GM19023 (cell line): ENCODE measurements around the gene ZSCAN10.
"Not testable (repeated sequence)": the region's sequence is repeated elsewhere in the genome, so short reads cannot be mapped to it uniquely, and the experiment has no call there.

Experiments used
- ATAC-seq: cut with Tn5 transposase; IDR thresholded peaks from one replicate; pipeline ENCODE4 v1.9.1; 2021; ENCODE audit warnings: mild to moderate bottlenecking, moderate library complexity; ENCODE audit not compliant: unreplicated experiment

Gene ZSCAN10

DNA sequence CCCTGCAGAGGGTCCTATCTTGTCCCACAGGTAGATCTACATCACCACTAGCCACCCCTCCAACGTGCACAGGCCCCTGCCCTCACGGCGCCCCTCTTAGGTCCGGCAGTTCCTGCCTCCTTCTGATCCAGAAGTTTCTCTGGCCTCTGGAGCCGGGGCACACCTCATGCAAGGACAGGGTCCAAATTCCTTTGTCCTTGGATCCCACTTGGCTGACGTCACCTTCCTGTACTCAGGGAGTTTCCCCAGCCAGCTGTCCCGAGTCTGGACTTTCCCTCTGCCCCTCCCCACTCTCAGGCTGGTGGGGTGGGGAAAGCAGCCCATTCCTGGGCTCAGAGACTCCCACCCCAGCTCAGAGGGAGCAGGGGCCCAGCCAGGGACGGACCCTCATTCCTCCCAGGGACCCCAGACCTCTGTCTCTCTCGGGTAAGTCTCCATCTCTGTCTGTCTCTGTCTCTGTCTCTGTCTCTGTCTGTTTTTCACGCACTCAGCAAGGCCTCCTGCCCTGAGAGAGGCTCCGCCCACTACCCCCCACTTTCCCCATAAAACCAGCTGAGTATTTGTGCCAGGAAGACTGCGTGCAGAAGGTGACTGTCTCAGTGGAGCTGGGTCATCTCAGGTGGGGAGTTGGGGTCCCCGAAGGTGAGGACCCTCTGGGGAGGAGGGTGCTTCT is 33.9 kb downstream of the ZSCAN10 start, which contains the start of gene IL32:
IL32 (plus strand) TSS at position 572 of the 673 bp plus-strand sequence. CDS start 172 bp downstream, outside the sequence.
- no peak for ATAC-seq

DNA sequence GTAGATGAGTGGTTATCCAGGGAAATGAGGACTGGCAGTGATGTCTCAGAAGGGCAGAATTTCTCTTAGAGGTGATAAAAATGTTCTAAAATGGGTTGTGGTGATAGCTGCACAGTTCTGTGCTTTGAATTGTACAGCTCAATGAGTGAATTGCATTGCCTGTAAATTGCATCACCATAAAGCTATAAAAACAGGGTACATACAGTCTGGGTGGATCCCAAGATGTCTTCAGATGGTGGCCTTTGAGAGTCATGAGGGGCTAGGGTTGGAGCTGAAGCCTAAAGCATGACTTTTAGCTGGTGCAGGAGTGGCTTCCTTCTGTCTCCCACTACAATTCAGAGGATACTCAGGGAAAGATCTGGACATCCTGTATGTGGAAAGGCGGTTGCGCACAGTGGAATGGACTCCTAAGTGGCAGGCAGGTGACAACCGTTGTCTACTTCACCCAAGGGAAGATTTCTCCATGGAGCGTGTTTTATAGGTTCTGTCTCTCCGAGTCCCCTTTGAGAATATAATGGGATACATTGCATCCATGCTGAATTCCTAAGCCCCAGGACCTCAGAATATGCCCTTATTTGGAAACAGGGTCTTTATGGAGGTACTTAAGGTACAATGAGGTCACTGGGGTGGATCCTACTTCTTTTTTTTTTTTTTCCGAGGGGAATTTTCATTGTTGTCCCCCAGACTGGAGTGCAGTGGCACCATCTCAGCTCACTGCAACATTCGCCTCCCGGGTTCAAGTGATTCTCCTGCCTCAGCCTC is 35.3 kb downstream of the ZSCAN10 start:
- ATAC-seq: no peak

DNA sequence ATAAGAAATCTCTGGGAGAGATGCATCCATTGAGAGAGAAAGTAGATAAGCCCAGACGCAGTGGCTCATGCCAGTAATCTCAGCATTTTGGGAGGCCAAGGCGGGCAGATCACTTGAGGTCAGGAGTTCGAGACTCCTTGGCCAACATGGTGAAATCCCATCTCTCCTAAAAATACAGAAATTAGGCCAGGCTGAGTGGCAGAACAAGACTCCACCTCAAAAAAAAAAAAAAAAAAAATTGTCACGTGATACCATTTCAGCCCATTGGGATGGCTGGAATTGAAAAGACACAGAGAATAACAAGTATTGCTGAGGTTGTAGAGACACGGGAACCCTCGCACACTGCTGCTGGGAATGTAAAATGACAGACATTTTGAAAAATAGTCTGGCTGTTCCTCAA is 36.5 kb downstream of the ZSCAN10 start:
- ATAC-seq: no peak

DNA sequence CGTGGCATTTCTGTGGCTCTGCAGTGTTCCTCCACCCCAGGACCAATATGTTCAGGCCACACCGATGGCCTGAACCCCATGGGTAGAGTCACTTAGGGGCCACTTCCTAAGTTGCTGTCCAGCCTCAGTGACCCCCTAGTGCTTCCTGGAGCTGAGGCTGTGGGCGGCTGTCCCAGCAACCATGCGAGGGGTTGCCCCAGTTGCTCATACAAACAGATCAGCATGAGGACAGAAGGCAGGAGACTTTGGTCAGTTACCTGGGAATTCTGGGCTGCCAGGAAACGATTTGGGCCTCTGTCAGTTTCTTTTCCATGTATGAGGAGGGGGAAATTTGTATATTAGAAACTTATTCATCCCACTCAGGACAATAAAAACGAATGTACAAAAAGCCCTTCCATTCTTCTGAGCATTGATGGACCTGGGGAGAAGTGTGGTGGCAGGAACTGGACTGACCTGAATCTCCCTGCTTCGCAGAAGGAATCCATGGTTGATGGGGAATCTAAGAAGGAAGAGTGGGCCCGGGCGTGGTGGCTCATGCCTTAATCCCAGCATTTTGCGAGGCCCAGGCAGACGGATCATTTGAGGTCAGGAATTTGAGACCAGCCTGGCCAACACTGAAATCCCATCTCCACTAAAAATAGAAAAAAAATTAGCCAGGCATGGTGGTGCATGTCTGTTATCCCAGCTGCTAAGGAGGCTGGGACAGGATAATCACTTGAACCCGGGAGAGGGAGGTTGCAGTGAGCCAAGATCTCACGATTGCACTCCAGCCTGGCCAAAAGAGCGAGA is 38.6 kb downstream of the ZSCAN10 start:
- ATAC-seq: no peak

DNA sequence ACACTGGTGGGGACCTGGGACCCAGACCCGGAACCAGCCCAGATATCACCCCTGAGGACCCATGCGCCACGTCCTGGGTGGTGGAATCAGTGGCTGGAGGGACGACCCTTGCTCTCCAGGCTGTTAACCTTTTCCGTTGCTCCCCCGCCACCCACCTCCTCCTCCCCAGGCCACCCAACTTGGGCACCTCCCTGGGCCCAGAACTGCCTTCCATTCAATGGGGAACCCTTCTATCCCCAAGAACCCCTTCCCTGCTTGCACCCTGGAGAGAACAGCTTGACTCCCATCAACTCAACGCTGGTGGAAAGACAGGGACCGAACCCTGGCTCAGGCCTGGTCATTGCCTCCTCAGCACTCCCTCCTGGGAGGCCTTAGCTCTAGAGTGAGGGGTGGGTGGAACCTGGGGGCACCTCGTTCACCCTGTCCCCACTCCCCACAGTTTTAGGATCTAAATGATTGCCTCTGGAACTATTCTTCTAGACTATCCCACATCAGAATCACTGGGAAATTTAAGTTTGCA is 39.3 kb downstream of the ZSCAN10 start:
- no peak for ATAC-seq

DNA sequence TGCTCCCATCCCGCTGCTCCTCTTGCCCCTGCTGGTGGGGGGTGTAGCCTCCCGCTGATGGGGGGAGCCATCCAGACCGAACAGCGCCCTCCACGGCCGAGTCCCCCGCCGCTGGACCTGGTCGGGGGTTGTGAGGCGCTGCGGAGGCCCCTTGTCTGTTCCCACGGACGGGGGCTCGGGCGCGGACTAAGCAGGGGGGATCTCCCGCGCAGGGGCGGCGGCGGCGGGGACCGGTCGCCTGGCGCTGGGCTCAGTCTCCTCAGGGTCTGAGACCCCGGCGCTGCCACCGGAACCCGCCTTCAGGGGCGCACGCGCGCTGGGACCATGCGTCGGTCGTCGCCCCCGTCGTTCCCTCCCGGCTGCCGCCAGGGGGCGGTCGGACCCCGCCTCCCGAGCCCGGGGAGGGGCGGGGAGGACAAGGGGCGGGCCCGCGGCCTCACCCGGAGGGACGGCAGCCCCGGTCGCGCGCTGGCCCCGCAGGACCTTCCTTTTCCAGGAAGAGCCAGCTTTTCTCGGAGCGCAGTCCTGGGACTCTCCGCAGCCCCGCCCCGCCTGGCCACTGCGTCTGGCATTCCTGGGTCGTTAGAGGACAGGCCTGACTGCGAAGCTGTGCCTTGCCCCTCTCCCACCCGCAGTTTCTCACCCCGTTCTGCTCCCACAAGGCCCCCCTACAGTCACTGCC is 39.9 kb downstream of the ZSCAN10 start:
- peak; percentile 81 for ATAC-seq

DNA sequence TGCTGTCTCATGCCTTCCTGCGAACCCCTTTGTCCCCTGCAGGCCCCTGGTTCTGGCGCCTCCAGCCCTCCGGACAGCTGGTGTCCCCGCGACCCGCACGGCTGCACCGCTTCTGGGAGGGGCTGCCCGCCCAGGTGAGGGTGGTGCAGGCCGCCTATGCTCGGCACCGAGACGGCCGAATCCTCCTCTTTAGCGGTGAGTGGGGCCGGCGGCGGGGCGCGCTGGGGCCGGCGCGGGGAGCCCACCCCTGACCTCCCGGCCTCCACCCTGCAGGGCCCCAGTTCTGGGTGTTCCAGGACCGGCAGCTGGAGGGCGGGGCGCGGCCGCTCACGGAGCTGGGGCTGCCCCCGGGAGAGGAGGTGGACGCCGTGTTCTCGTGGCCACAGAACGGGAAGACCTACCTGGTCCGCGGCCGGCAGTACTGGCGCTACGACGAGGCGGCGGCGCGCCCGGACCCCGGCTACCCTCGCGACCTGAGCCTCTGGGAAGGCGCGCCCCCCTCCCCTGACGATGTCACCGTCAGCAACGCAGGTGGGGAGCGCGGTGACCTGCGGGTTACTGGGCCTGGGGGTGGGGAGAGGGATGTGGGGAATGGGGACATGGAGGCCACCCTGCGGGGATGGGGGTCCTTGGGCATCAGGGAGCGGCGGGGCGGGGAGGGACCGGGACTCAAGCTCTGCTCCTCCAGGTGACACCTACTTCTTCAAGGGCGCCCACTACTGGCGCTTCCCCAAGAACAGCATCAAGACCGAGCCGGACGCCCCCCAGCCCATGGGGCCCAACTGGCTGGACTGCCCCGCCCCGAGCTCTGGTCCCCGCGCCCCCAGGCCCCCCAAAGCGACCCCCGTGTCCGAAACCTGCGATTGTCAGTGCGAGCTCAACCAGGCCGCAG is 40.7 kb downstream of the ZSCAN10 start:
- peak; percentile 15 for ATAC-seq

DNA sequence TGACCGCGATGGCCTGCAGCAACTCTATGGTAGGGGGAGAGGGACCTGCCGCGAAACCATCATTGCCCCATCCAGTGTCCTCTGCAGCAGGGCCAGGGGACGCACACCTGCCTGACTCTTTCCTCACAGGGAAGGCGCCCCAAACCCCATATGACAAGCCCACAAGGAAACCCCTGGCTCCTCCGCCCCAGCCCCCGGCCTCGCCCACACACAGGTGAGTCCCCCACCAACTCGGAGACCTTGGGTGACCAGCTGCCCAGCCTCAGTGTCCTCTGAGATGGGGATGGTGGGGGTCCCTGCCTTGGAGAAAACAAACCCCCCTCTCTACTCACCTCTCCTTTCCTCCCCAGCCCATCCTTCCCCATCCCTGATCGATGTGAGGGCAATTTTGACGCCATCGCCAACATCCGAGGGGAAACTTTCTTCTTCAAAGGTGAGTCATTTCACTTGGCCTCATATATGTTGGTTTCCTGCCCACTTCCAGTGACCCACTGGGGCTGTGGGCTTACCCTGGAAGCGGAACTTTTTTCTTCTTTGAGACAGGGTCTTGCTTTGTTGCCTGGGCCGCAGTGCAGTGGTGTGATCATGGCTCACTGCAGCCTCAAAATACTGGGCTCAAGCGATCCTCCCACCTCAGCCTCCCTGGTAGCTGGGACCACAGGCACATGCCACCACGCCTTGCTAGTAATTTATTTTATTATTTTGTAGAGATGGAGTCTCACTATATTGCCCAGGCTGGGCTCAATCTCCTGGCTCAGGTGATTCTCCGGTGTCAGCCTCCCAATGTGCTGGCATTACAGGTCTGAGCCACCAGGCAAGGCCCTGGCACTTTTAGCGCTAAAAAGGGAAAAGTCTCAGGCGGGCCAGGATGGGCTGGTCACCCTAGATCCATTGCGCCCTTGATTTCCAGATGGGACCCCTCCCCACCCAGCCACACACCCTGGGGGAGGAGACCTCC is 41.6 kb downstream of the ZSCAN10 start:
- no peak for ATAC-seq

DNA sequence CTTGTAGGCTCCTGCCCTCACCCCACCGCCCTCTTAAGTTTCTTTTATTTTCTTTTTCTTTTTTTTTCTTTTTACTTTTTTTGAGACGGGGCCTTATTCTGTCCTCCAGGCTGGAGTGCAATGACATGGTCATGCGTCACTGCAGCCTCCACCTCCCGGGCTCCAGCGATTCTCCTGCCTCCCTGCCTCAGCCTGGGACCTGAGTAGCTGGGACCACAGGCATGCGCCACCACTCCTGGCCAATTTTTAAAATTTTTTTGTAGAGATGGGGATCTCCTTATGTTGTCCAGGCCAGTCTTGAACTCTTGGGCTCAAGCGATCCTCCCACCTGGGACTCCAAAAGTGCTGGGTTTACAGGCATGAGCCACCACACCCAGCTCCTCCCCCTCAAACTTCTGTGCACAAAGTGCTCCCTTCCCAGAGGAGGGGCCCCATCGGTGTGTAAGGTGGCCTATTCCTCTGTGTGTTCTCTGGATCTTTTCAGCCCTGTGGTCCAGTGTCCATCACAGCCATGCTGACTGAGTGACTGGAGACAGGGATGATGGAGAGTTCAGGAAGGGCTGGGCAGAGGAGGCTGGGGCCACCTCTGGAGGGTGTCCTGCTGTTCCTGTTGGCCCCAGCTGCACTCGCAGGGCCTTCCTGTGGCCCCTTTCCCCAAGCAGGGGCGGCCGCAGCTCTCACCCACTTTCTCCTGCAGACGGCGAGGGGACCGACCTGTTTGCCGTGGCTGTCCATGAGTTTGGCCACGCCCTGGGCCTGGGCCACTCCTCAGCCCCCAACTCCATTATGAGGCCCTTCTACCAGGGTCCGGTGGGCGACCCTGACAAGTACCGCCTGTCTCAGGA is 42.5 kb downstream of the ZSCAN10 start:
- no peak for ATAC-seq

DNA sequence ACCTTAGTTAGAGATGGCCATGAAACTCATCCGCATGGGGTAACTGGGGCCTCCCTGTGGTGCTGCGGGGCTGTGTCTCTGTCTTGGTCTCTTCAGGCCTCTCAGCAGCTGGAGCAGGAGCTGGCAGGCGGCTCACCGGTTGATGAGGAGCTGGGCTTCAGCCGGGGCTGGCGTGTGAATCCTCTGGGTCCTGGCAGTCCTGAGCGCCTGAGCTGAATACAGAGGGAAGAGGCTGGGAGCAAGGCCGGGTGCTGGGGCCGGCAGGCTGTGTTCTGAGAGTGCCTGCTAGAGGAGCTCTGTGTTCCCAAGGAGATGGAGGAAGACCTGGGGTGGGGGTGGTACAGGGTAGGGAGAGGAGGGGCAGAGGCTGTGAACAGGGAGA is 43.4 kb downstream of the ZSCAN10 start:
- not testable (repeated sequence) for ATAC-seq

DNA sequence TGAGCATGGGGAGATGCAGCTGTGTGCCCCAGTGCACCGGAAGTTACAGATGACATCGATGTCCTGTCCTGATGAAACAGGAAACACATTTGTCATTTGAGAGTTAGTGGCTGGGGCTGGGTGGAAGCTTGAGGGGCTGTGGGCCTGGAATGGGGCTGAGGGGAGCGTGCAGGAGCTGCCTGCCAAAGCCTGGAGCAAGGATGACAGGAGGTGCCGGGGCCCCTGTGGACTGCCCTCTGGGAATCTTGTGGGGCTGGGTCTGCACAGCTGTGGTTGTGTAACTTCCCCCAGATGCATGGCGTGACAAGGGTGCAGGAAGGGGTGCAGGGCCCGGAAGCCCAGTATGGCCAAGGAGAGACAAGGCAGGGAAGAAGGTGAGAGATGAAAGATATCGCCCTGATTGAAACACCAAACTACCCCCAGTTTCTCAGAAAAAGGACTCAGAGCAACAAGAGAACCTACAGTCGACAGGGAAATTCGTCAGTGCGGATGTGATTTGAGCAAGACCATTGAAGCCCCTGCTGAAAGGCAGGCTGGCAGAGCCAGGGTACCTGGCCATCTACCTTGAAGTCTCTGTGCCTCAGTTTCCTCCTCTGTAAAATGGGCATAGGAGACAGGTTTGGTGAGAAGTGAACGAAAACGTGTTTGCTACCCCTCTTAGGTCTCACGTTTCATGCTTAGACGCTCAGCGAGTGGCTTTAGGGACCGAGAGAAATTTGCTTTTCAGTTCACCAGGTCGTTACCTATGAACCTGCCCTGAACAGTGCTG is 43.9 kb downstream of the ZSCAN10 start:
- ATAC-seq: no peak

DNA sequence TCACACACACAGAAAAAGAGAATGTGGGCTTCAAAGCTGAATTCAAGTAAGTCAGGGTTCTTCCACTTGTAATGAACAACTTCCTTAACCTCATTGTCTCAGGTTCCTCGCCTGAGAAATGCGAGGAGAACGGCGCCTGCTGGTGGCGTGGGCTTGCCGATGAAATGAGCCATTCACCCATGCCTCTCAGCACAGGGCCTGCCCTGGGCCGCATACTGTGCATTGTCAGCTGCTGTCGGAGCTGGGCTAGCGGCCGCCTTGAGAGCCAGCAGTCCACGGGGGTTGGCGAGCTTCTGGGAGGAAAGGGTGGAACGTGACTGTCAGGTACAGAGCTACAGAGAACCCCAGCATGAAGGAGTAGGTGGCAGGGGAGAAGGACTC is 45.8 kb downstream of the ZSCAN10 start:
- ATAC-seq: not testable (repeated sequence)

DNA sequence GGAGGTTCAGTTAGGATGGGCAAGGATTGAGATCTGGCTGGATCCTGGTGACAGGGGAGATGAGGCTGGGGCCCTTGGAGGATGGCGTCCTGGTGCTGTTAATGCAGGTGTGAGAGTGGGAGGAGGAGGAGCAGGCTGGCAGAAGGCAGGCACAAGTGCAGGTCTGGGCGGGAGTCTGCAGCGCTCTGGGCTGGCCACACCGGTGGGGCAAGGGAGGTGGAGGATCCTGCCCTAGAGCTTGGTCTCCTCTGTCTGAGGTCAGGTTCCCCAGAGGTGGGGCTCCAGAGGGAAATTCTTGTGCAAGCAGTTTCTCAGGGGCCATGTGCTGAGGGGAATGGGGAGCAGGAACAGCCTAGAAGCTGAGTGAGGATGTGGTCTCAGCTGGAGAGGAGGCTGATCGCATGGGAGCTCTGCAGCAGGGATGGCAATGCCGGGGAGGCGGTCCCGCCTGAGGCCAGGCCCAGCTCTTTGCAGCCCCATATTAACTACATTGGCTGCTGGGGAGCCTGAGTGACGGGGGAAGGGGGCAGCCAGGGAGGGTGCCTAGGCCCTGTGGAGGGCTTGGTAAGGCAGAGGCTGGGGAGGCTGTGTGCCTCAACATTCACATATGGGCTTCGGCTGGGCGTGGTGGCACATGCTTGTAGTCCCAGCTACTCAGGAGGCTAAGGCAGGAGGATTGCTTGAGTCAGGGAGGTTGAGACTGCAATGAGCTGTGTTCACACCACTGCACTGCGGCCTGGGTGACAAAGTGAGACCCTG is 46.3 kb downstream of the ZSCAN10 start:
- not testable (repeated sequence) for ATAC-seq

DNA sequence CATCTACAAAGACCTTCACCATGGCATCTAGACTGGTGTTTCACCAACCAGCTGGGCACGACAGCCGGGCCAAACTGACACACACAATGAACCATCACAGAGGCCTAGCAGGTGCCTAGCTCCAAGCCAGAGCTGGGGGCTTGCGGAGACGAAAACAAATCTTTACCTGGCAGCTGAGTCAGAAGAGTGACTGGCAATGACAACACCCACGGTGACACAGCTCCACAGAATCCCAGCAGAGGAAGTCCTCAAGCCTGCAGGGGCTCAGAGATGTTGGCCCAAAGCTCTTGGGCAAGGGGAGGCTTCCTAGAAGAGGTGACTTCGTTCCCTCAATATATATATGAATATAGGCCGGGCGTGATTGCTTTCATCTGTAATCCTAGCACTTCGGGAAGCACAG is 47.6 kb downstream of the ZSCAN10 start:
- no peak for ATAC-seq

DNA sequence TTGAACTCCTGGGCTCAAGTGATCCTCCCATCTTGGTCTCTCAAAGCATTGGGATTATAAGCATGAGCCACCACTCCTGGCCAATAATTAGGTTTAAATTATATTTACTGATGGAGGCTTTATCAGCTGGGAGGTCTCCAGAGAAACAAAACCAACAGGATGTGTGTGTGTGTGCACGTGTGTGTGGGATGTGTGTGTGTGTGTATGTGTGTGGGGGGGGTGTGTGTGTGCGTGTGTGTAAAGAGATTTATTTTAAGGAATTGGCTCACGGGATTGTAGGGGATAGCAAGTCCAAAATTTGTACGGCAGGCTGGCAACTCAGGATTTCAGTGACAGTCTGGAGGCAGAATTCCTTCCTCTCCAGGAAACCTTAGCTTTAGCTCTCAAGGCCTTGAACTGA is 48.1 kb downstream of the ZSCAN10 start:
- no peak for ATAC-seq

DNA sequence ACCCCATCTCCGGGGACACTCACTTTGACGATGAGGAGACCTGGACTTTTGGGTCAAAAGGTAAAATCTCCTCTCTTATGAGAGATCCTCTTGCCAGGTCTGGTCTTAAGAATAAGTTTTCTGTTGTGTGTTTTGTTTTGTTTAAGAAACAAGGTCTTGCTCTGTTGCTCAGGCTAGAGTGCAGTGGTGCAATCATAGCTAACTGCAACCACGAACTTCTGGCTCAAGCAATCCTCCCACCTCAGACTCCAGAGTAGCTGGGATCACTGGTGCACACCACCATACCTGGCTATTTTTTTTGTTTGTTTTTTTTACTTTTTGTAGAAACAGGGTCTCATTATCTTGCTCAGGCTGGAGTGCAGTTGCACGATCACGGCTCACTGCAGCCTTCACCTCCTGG is 48.6 kb downstream of the ZSCAN10 start:
- no peak for ATAC-seq
